Testis (tissue), 3 donors: Measurements from ENCODE around the gene TNFRSF4. TPM values are rescaled to one million over a fixed set of nuclear protein-coding genes. Genes with fewer than 3 reads are reported as not detected.

Experiments
- DNase-seq: peaks from one replicate; pipeline ENCODE4 v3.0.0-alpha.2; 2019
- H3K27ac ChIP-seq, 2 donors: fragments of 200-600 bp; sonication (generic); one replicate each; pipeline ENCODE4 v1.5.1; 2019
- H3K27me3 ChIP-seq: fragments of 200-600 bp; sonication (generic); one replicate; pipeline ENCODE4 v1.5.1; 2019
- H3K36me3 ChIP-seq: fragments of 200-600 bp; sonication (generic); one replicate; pipeline ENCODE4 v1.5.1; 2017; ENCODE audit warnings: low read depth; ENCODE audit errors: missing control alignments
- H3K4me1 ChIP-seq: fragments of 200-600 bp; sonication (generic); one replicate; pipeline ENCODE4 v1.5.1; 2019
- H3K4me3 ChIP-seq, 2 donors: fragments of 200-600 bp; sonication (generic); one replicate each; pipeline ENCODE4 v1.5.1; 2017 to 2019
- H3K9me3 ChIP-seq: fragments of 200-600 bp; sonication (generic); one replicate; pipeline ENCODE4 v1.5.1; 2017
- POLR2A ChIP-seq: fragments of 450-650 bp; IDR thresholded peaks from one replicate; pipeline ENCODE4 v1.6.1; 2017; ENCODE audit warnings: antibody characterized with exemption, mild to moderate bottlenecking, moderate library complexity
- WGBS, 2 donors: methylation state at CpG; one replicate each; pipeline ENCODE4 v1.1.5; 2018; 5-methylcytosine and 5-hydroxymethylcytosine counted together
- intact Hi-C: fragments of 100-400 bp; cut with DNase I; formaldehyde crosslinking; loops from one replicate; pipeline ENCODE4 v1.15.1; 2023; ENCODE audit warnings: low total_unique reads
- polyA plus RNA-seq: library from polyadenylated mRNA; stranded (reverse); fragments of 350-450 nt; fragmentation: Illumina TruSeq; extraction: RNeasy Lipid Tissue Mini Kit (QIAGEN cat#74804); gene quantifications from one replicate; pipeline ENCODE4 v1.2.3, GENCODE V29; 2014; ENCODE audit warnings: low read depth, low replicate concordance; ENCODE audit not compliant: insufficient read depth
- total RNA-seq, 2 donors: library from RNA; depleted of rRNA; stranded (reverse); fragments of >200 nt; gene quantifications; one replicate each; pipeline ENCODE4 v1.2.3, GENCODE V29; 2016
- TF ChIP-seq, protein P1 (sequence below), 3 experiments: fragments of 450-650 bp in 2 of 3; fragments of 200-600 bp in 1 of 3; sonication (generic) in 1 of 3; IDR thresholded peaks; one replicate each; pipeline ENCODE4 v1.5.1; 2016 to 2019; ENCODE audit warnings: antibody characterized with exemption in 3 of 3, mild to moderate bottlenecking in 2 of 3, moderate library complexity in 1 of 3

Gene TNFRSF4
- total and polyA plus RNA-seq, 3 donors from 2014 or later, result 0.80 to 1.4 (median 0.87) TPM

DNA sequence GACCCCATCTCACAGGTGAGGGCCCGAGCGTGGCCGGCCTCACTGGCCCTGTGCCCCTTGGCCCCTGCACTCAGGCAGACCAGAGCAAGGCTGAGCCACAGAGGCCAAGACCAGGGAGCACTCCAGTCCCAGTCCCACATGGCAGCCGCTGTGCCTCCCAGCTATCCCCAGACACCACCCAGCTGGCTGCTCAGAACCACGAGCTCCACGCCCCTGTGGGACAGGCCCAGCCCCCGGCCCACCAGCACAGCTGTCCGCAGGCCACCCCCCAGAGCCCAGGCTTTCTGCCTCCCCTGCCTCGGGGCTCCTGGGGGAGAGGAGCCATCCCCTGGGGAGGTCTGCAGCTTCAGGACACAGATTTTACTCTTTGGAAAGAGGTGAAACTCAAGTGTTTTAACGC, 41.7 kb upstream of the TNFRSF4 start:
- H3K36me3 ChIP-seq, result no peaks in the 10 kb centered on the region
- WGBS, 2 donors, result 90 to 92% methylated on average over 8 to 10 of the region's 10 CpGs

DNA sequence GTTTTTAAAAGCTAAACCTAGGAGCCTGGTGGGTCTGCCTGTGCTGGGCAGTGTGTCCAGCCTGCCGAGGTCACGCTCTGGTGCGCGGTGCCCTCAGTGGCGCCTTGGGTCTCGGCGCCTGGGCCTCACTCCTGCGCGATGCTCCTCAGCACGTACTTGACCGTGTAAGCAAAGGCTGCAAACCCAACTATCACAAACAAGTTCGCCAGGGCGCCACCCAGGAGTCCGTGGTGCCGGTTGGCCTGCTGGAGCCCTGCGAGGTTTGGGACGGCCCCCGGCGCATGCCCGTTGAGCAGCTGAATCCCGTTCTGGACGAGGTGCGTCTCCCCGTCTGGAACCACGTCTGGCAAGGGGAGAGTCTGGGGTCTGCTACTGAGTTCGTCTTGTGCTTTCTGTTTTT, 41.1 kb upstream of the TNFRSF4 start:
- H3K27me3 ChIP-seq, result no peaks in the 10 kb centered on the region
- no peak overlapping the region for H3K27ac ChIP-seq
- TF ChIP-seq POLR2A, result no peak
- TF ChIP-seq, protein P1, sequence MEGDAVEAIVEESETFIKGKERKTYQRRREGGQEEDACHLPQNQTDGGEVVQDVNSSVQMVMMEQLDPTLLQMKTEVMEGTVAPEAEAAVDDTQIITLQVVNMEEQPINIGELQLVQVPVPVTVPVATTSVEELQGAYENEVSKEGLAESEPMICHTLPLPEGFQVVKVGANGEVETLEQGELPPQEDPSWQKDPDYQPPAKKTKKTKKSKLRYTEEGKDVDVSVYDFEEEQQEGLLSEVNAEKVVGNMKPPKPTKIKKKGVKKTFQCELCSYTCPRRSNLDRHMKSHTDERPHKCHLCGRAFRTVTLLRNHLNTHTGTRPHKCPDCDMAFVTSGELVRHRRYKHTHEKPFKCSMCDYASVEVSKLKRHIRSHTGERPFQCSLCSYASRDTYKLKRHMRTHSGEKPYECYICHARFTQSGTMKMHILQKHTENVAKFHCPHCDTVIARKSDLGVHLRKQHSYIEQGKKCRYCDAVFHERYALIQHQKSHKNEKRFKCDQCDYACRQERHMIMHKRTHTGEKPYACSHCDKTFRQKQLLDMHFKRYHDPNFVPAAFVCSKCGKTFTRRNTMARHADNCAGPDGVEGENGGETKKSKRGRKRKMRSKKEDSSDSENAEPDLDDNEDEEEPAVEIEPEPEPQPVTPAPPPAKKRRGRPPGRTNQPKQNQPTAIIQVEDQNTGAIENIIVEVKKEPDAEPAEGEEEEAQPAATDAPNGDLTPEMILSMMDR (IDR thresholded peaks at IDR 0.05), result no peak
- H3K9me3 ChIP-seq, result no peaks in the 10 kb centered on the region
- 89 to 96% methylated on average over 12 to 26 of the region's 26 CpGs for WGBS, 2 donors
- peaks cover 5% of the 10 kb centered on the region for H3K4me1 ChIP-seq
- no peak overlapping the region for H3K4me3 ChIP-seq
- H3K36me3 ChIP-seq, result no peaks in the 10 kb centered on the region
- intact Hi-C loops, result no loop called here
- no peak for DNase-seq

More for the DNA sequence above, 41.7 kb upstream of the TNFRSF4 start:
- no peaks in the 10 kb centered on the region for H3K27me3 ChIP-seq
- intact Hi-C loops, result no loop called here
- no peak for DNase-seq
- TF ChIP-seq, protein P1 (IDR thresholded peaks at IDR 0.05), result no peak
- TF ChIP-seq POLR2A, result no peak
- H3K27ac ChIP-seq, result no peak overlapping the region
- peaks cover 3% of the 10 kb centered on the region for H3K4me1 ChIP-seq
- H3K4me3 ChIP-seq, result no peak overlapping the region
- no peaks in the 10 kb centered on the region for H3K9me3 ChIP-seq

DNA sequence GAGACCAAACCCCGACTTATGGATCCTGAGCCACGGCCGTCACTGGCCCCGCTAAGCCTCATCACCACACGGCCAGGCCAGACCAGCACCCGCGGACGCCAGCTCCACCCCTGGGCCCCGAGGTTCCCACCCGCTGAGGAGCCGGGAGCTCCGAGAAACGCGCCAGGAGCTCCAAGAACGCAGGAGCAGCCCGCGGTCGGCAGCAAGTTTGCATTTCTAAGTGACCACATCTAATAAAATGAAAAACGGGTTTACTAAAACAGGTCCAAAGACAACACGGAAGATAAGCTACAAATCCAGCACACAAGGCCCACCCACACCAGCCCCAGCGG, 40.7 kb upstream of the TNFRSF4 start:
- H3K36me3 ChIP-seq, result no peaks in the 10 kb centered on the region
- no peak for DNase-seq
- WGBS, 2 donors, result 85 to 90% methylated on average over 21 of the region's 21 CpGs
- H3K27me3 ChIP-seq, result no peaks in the 10 kb centered on the region
- no peak overlapping the region for H3K27ac ChIP-seq
- H3K4me3 ChIP-seq, result no peak overlapping the region
- no peaks in the 10 kb centered on the region for H3K9me3 ChIP-seq
- H3K4me1 ChIP-seq, result peaks cover 5% of the 10 kb centered on the region
- TF ChIP-seq, protein P1 (IDR thresholded peaks at IDR 0.05), result no peak
- no peak for TF ChIP-seq POLR2A
- intact Hi-C loops, result no loop called here

DNA sequence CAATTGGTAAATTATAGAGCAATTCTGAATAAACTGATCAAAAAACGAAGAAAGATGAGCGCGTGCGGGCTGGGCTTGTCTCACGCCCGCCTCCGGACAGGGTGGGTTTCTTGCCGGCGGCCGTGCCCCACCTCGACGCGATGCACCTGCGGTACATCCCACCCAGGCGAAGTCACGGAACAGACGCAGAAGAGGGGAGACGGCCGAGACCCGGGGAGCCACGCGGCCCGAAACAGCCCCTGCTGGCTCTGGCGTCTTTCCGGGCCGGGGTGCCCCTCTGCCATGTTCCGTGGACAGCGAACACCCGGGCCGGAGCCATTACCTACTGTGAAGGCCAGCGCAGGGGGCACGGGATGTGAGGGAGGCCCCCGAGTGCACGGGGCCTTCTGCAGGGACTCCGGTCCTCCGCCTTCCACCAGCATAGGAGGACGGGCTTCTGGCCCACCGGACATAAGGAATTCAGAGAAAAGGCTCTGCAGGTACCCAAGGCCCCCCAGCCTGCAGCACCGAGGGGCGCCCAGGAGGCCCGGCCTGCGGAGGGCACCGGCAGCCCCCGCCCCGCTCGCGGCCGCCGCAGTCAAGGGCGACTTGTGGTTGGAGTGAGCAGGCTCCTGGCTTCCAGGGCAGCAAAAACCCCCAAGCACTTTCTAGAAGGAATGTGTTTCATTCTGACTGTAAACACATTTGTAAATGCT, 40.2 kb upstream of the TNFRSF4 start:
- H3K4me3 ChIP-seq, result no peak overlapping the region
- 91 to 94% methylated on average over 25 to 49 of the region's 50 CpGs for WGBS, 2 donors
- no peaks in the 10 kb centered on the region for H3K36me3 ChIP-seq
- H3K27me3 ChIP-seq, result no peaks in the 10 kb centered on the region
- peaks cover 5% of the 10 kb centered on the region for H3K4me1 ChIP-seq
- DNase-seq, result no peak
- no peaks in the 10 kb centered on the region for H3K9me3 ChIP-seq
- intact Hi-C loops, result no loop called here
- TF ChIP-seq, protein P1 (IDR thresholded peaks at IDR 0.05), result no peak
- no peak for TF ChIP-seq POLR2A
- H3K27ac ChIP-seq, result no peak overlapping the region

DNA sequence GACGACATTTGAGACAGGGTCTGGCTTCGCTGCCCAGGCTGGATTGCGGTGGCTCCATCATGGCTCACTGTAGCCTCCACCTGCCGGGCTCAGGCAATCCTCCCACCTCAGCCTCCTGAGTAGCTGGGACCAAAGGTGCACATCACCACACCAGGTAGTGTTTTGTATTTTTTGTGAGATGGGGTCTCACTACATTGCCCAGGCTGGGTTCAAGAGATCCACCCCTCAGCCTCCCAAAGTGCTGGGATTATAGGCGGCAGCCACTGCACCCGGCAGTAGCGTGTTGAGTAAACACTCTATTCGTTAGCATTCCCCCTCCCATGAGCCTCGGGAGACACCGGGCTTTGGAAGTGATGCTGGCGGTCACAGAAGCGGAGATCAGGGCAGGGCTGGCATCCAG, 39.4 kb upstream of the TNFRSF4 start:
- Histone ChIP-seq H3K36me3 (no peaks in the 10 kb centered on the region), H3K27me3 (no peaks in the 10 kb centered on the region), H3K4me3 (no peak overlapping the region), H3K4me1 (peaks cover 5% of the 10 kb centered on the region), H3K9me3 (no peaks in the 10 kb centered on the region), H3K27ac (no peak overlapping the region)
- DNase-seq, result no peak
- 84 to 91% methylated on average over 12 of the region's 12 CpGs for WGBS, 2 donors
- TF ChIP-seq, protein P1 (IDR thresholded peaks at IDR 0.05), result no peak
- TF ChIP-seq POLR2A, result no peak
- intact Hi-C loops, result no loop called here
